ENCODE results near the gene SLC24A1. TPM values are rescaled to one million over a fixed set of nuclear protein-coding genes. Genes with fewer than 3 reads are reported as not detected.
A peak's percentile ranks its signal among the peaks of the same experiment; 100 is the strongest.

Gene SLC24A1
- polyA plus RNA-seq, 4 donors: 2.5 to 15.2 (median 4.9) TPM

- FAIRE-seq: no peak
- H3K9me3 ChIP-seq (ENCODE audit: control insufficient read depth in 2 of 2, insufficient read depth in 1 of 2, low read depth in 1 of 2, low read length in 1 of 2): no peaks in the 10 kb centered on the region
- 87 to 90% (median 88%) methylated on average over 6 of the region's 6 CpGs for WGBS, 3 donors
These were observed 17.8 kb downstream of the SLC24A1 start for GRCh38 chr15:65639509-65639908.

GRCh38 chr15:65641768-65642475 is 20.2 kb downstream of the SLC24A1 start:
- H3K27me3 ChIP-seq (ENCODE audit: control insufficient read depth in 3 of 3, insufficient read depth in 3 of 3, low read length in 3 of 3): no peaks in the 10 kb centered on the region
- H3K9me3 ChIP-seq (ENCODE audit: control insufficient read depth in 2 of 2, insufficient read depth in 1 of 2, low read depth in 1 of 2, low read length in 1 of 2): no peaks in the 10 kb centered on the region
- no peak overlapping the region for H3K27ac ChIP-seq (ENCODE audit: low read depth in 1 of 3, low read length in 2 of 3)
- WGBS, 3 donors: 56 to 71% (median 68%) methylated on average over 6 of the region's 6 CpGs
- peaks cover 0 to 2% (median 0%) of the 10 kb centered on the region in 3 donors for H3K4me1 ChIP-seq (ENCODE audit: control insufficient read depth in 3 of 3, insufficient read depth in 2 of 3, low read depth in 1 of 3, low read length in 2 of 3)
- H3K4me3 ChIP-seq (ENCODE audit: low read depth in 1 of 3, low read length in 3 of 3): no peak overlapping the region
- FAIRE-seq (no peak), DNase-seq (no peak)
- H3K36me3 ChIP-seq (ENCODE audit: control insufficient read depth in 3 of 3, insufficient read depth in 2 of 3, low read depth in 1 of 3, low read length in 3 of 3): peaks cover 0 to 18% (median 0%) of the 10 kb centered on the region in 3 donors

More at GRCh38 chr15:65639509-65639908, 17.8 kb downstream of the SLC24A1 start:
- peaks cover 0 to 17% (median 0%) of the 10 kb centered on the region in 3 donors for H3K36me3 ChIP-seq (ENCODE audit: control insufficient read depth in 3 of 3, insufficient read depth in 2 of 3, low read depth in 1 of 3, low read length in 3 of 3)
- H3K27ac ChIP-seq (ENCODE audit: low read depth in 1 of 3, low read length in 2 of 3): no peak overlapping the region
- no peak overlapping the region for H3K4me3 ChIP-seq (ENCODE audit: low read depth in 1 of 3, low read length in 3 of 3)
- H3K4me1 ChIP-seq (ENCODE audit: control insufficient read depth in 3 of 3, insufficient read depth in 2 of 3, low read depth in 1 of 3, low read length in 2 of 3): peaks cover 0 to 2% (median 0%) of the 10 kb centered on the region in 3 donors
- H3K27me3 ChIP-seq (ENCODE audit: control insufficient read depth in 3 of 3, insufficient read depth in 3 of 3, low read length in 3 of 3): no peaks in the 10 kb centered on the region
- DNase-seq: no peak

GRCh38 chr15:65642594-65642993 is 20.9 kb downstream of the SLC24A1 start:
- Histone ChIP-seq H3K4me3 (ENCODE audit: low read depth in 1 of 3, low read length in 3 of 3) (no peak overlapping the region), H3K4me1 (ENCODE audit: control insufficient read depth in 3 of 3, insufficient read depth in 2 of 3, low read depth in 1 of 3, low read length in 2 of 3) (peaks cover 0 to 2% (median 0%) of the 10 kb centered on the region in 3 donors), H3K36me3 (ENCODE audit: control insufficient read depth in 3 of 3, insufficient read depth in 2 of 3, low read depth in 1 of 3, low read length in 3 of 3) (peaks cover 0 to 18% (median 0%) of the 10 kb centered on the region in 3 donors), H3K27me3 (ENCODE audit: control insufficient read depth in 3 of 3, insufficient read depth in 3 of 3, low read length in 3 of 3) (no peaks in the 10 kb centered on the region), H3K9me3 (ENCODE audit: control insufficient read depth in 2 of 2, insufficient read depth in 1 of 2, low read depth in 1 of 2, low read length in 1 of 2) (no peaks in the 10 kb centered on the region), H3K27ac (ENCODE audit: low read depth in 1 of 3, low read length in 2 of 3) (no peak overlapping the region)
- FAIRE-seq (no peak), DNase-seq (peak in 1 of 2 donors; percentile 23)
- 23 to 62% (median 50%) methylated on average over 6 of the region's 6 CpGs for WGBS, 3 donors

- no peak for FAIRE-seq
- no peak overlapping the region for H3K4me3 ChIP-seq (ENCODE audit: low read depth in 1 of 3, low read length in 3 of 3)
- WGBS, 3 donors: 93 to 100% (median 95%) methylated on average over 4 of the region's 4 CpGs
- no peaks in the 10 kb centered on the region for H3K27me3 ChIP-seq (ENCODE audit: control insufficient read depth in 3 of 3, insufficient read depth in 3 of 3, low read length in 3 of 3)
- DNase-seq: no peak
- H3K4me1 ChIP-seq (ENCODE audit: control insufficient read depth in 3 of 3, insufficient read depth in 2 of 3, low read depth in 1 of 3, low read length in 2 of 3): no peaks in the 10 kb centered on the region
- peaks cover 0 to 18% (median 0%) of the 10 kb centered on the region in 3 donors for H3K36me3 ChIP-seq (ENCODE audit: control insufficient read depth in 3 of 3, insufficient read depth in 2 of 3, low read depth in 1 of 3, low read length in 3 of 3)
- no peaks in the 10 kb centered on the region for H3K9me3 ChIP-seq (ENCODE audit: control insufficient read depth in 2 of 2, insufficient read depth in 1 of 2, low read depth in 1 of 2, low read length in 1 of 2)
- H3K27ac ChIP-seq (ENCODE audit: low read depth in 1 of 3, low read length in 2 of 3): no peak overlapping the region
These were observed 22.5 kb downstream of the SLC24A1 start for GRCh38 chr15:65644282-65644681.

GRCh38 chr15:65645392-65645791 is 23.7 kb downstream of the SLC24A1 start:
- FAIRE-seq: no peak
- Histone ChIP-seq H3K27ac (ENCODE audit: low read depth in 1 of 3, low read length in 2 of 3) (no peak overlapping the region), H3K9me3 (ENCODE audit: control insufficient read depth in 2 of 2, insufficient read depth in 1 of 2, low read depth in 1 of 2, low read length in 1 of 2) (no peaks in the 10 kb centered on the region)

GRCh38 chr15:65646486-65646885 is 24.7 kb downstream of the SLC24A1 start:
- no peak for DNase-seq
- Histone ChIP-seq H3K27ac (ENCODE audit: low read depth in 1 of 3, low read length in 2 of 3) (no peak overlapping the region), H3K4me3 (ENCODE audit: low read depth in 1 of 3, low read length in 3 of 3) (no peak overlapping the region), H3K36me3 (ENCODE audit: control insufficient read depth in 3 of 3, insufficient read depth in 2 of 3, low read depth in 1 of 3, low read length in 3 of 3) (peaks cover 0 to 16% (median 0%) of the 10 kb centered on the region in 3 donors), H3K9me3 (ENCODE audit: control insufficient read depth in 2 of 2, insufficient read depth in 1 of 2, low read depth in 1 of 2, low read length in 1 of 2) (no peaks in the 10 kb centered on the region), H3K27me3 (ENCODE audit: control insufficient read depth in 3 of 3, insufficient read depth in 3 of 3, low read length in 3 of 3) (no peaks in the 10 kb centered on the region), H3K4me1 (ENCODE audit: control insufficient read depth in 3 of 3, insufficient read depth in 2 of 3, low read depth in 1 of 3, low read length in 2 of 3) (no peaks in the 10 kb centered on the region)
- FAIRE-seq: no peak
- 94 to 96% (median 95%) methylated on average over 4 of the region's 4 CpGs for WGBS, 3 donors

More at GRCh38 chr15:65645392-65645791, 23.7 kb downstream of the SLC24A1 start:
- H3K36me3 ChIP-seq (ENCODE audit: control insufficient read depth in 3 of 3, insufficient read depth in 2 of 3, low read depth in 1 of 3, low read length in 3 of 3): peaks cover 0 to 9% (median 0%) of the 10 kb centered on the region in 3 donors
- no peaks in the 10 kb centered on the region for H3K4me1 ChIP-seq (ENCODE audit: control insufficient read depth in 3 of 3, insufficient read depth in 2 of 3, low read depth in 1 of 3, low read length in 2 of 3)
- no peak overlapping the region for H3K4me3 ChIP-seq (ENCODE audit: low read depth in 1 of 3, low read length in 3 of 3)
- no peak for DNase-seq
- WGBS, 3 donors: 93 to 94% (median 94%) methylated on average over 4 of the region's 4 CpGs
- no peaks in the 10 kb centered on the region for H3K27me3 ChIP-seq (ENCODE audit: control insufficient read depth in 3 of 3, insufficient read depth in 3 of 3, low read length in 3 of 3)

- no peaks in the 10 kb centered on the region for H3K9me3 ChIP-seq (ENCODE audit: control insufficient read depth in 2 of 2, insufficient read depth in 1 of 2, low read depth in 1 of 2, low read length in 1 of 2)
- H3K27ac ChIP-seq (ENCODE audit: low read depth in 1 of 3, low read length in 2 of 3): no peak overlapping the region
- H3K27me3 ChIP-seq (ENCODE audit: control insufficient read depth in 3 of 3, insufficient read depth in 3 of 3, low read length in 3 of 3): no peaks in the 10 kb centered on the region
- peaks cover 0 to 12% (median 0%) of the 10 kb centered on the region in 3 donors for H3K36me3 ChIP-seq (ENCODE audit: control insufficient read depth in 3 of 3, insufficient read depth in 2 of 3, low read depth in 1 of 3, low read length in 3 of 3)
- H3K4me1 ChIP-seq (ENCODE audit: control insufficient read depth in 3 of 3, insufficient read depth in 2 of 3, low read depth in 1 of 3, low read length in 2 of 3): peaks cover 0 to 11% (median 0%) of the 10 kb centered on the region in 3 donors
- FAIRE-seq (no peak), DNase-seq (no peak)
- WGBS, 3 donors: 85 to 90% (median 87%) methylated on average over 12 of the region's 12 CpGs
- H3K4me3 ChIP-seq (ENCODE audit: low read depth in 1 of 3, low read length in 3 of 3): no peak overlapping the region
These were observed 28.7 kb downstream of the SLC24A1 start for GRCh38 chr15:65650312-65651041.

- Histone ChIP-seq H3K4me1 (ENCODE audit: control insufficient read depth in 3 of 3, insufficient read depth in 2 of 3, low read depth in 1 of 3, low read length in 2 of 3) (peaks cover 0 to 11% (median 0%) of the 10 kb centered on the region in 3 donors), H3K27me3 (ENCODE audit: control insufficient read depth in 3 of 3, insufficient read depth in 3 of 3, low read length in 3 of 3) (no peaks in the 10 kb centered on the region), H3K4me3 (ENCODE audit: low read depth in 1 of 3, low read length in 3 of 3) (no peak overlapping the region), H3K36me3 (ENCODE audit: control insufficient read depth in 3 of 3, insufficient read depth in 2 of 3, low read depth in 1 of 3, low read length in 3 of 3) (peaks cover 0 to 15% (median 0%) of the 10 kb centered on the region in 3 donors), H3K27ac (ENCODE audit: low read depth in 1 of 3, low read length in 2 of 3) (no peak overlapping the region), H3K9me3 (ENCODE audit: control insufficient read depth in 2 of 2, insufficient read depth in 1 of 2, low read depth in 1 of 2, low read length in 1 of 2) (no peaks in the 10 kb centered on the region)
- WGBS, 3 donors: 91 to 100% (median 97%) methylated on average over 1 of the region's 1 CpG
- DNase-seq: no peak
- FAIRE-seq: no peak
These were observed 29.2 kb downstream of the SLC24A1 start for GRCh38 chr15:65651042-65651322.

Measured in small intestine (tissue), 7 donors.